ENCODE data around the gene LRRTM3.

Gene LRRTM3

DNA sequence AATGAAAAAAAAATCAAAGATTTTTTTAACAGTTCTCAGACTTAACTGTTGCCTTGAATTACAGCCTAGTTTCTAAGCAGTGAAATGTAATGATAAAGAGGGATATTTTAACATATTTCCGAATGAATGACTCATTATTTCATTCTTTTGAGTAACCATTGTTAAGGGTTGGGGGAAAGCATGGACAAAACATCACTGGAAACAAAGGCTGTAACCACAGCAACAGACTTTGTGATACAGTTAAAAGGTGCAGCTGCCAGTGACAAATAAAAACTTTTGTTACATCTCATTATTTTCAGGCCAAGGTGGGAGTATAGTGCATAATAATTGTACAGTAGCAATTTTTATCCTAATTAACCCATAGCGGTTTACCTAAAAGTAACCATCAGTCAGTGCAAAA, 172.6 kb downstream of the LRRTM3 start (continued):
- TF ChIP-seq ZNF155 (tag by site-specific recombination; IDR thresholded peaks at IDR 0.05) (no peak), ZNF747 (tag by site-specific recombination; IDR thresholded peaks at IDR 0.05) (no peak)
- TF ChIP-seq, protein P1, sequence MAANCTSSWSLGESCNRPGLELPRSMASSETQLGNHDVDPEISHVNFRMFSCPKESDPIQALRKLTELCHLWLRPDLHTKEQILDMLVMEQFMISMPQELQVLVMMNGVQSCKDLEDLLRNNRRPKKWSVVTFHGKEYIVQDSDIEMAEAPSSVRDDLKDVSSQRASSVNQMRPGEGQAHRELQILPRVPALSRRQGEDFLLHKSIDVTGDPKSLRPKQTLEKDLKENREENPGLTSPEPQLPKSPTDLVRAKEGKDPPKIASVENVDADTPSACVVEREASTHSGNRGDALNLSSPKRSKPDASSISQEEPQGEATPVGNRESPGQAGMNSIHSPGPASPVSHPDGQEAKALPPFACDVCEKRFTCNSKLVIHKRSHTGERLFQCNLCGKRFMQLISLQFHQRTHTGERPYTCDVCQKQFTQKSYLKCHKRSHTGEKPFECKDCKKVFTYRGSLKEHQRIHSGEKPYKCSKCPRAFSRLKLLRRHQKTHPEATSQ (tag by site-specific recombination; IDR thresholded peaks at IDR 0.05): no peak

DNA sequence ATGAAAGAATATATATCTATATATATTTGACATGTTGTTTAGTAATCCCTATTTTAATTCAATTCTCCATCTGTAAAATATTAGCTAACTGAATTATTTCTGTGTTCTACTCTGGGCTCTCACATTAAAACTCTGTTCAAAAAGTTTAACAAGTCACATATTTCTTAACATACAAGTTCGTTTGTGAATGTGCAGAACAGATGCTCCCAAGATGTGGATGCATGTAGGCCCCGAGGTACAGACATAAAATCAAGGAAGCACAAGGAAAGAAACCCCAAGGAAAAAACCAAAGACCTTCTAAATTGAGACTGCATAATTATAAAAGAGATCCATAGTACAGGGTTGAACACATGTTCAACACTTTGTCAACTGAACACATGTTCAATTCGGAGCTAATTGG, 175.1 kb downstream of the LRRTM3 start:
- no peaks in the 10 kb centered on the region for H3K9me3 ChIP-seq (ENCODE audit: control insufficient read depth, insufficient read depth, low read depth, low read length)
- peaks cover 3% of the 10 kb centered on the region; the same call in 1 of the 2 replicates for H3K4me1 ChIP-seq (ENCODE audit: control insufficient read depth, insufficient read depth, low read length)
- no peak overlapping the region for H3K4me3 ChIP-seq (ENCODE audit: low read depth, low read length)
- CTCF ChIA-PET: no interaction called here
- H3K36me3 ChIP-seq (ENCODE audit: control insufficient read depth in 2 of 2, insufficient read depth in 1 of 2, low read length in 2 of 2): no peaks in the 10 kb centered on the region
- TF ChIP-seq, protein P2, sequence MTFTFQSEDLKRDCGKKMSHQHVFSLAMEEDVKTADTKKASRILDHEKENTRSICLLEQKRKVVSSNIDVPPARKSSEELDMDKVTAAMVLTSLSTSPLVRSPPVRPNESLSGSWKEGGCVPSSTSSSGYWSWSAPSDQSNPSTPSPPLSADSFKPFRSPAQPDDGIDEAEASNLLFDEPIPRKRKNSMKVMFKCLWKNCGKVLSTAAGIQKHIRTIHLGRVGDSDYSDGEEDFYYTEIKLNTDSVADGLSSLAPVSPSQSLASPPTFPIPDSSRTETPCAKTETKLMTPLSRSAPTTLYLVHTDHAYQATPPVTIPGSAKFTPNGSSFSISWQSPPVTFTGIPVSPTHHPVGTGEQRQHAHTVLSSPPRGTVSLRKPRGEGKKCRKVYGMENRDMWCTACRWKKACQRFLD (tag by site-specific recombination; IDR thresholded peaks at IDR 0.05): no peak
- TF ChIP-seq MYNN (tag by site-specific recombination; IDR thresholded peaks at IDR 0.05; ENCODE audit: borderline replicate concordance) (no peak), HOXC10 (CRISPR knock-in tag; IDR thresholded peaks at IDR 0.05) (no peak), MZF1 (tag by site-specific recombination; IDR thresholded peaks at IDR 0.05; ENCODE audit: borderline replicate concordance) (no peak)
- POLR2A ChIA-PET: no interaction called here
- no peak overlapping the region for H3K27ac ChIP-seq (ENCODE audit: extremely low read depth, low read depth, low read length)

DNA sequence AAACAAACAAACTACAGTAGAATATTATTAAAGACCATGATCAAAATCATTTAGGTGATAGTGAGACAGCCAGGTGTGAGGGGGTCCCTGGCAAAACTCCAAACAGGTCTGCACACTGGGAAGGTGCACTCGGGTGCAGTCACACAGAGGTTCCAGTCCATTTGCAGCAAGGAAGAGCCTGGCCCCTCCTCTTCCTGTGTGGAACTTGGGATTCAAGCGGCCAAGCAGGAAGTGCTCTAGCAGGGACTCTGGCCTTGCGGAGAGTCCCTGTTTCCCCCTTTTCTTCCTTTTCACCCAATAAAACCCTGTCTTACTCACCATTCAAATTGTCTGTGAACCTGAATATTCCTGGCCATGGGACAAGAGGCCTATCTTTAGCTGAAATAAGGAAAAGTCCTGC, 181.8 kb downstream of the LRRTM3 start:
- CTCF ChIA-PET: no interaction called here
- H3K27ac ChIP-seq (ENCODE audit: extremely low read depth, low read depth, low read length): no peak overlapping the region
- H3K9me3 ChIP-seq (ENCODE audit: control insufficient read depth, insufficient read depth, low read depth, low read length): no peaks in the 10 kb centered on the region
- POLR2A ChIA-PET: no interaction called here
- H3K4me3 ChIP-seq (ENCODE audit: low read depth, low read length): no peak overlapping the region
- peaks cover 6% of the 10 kb centered on the region; the same call in 1 of the 2 replicates for H3K4me1 ChIP-seq (ENCODE audit: control insufficient read depth, insufficient read depth, low read length)
- TF ChIP-seq ZNF658 (tag by site-specific recombination; IDR thresholded peaks at IDR 0.05) (no peak), PRDM1 (tag by site-specific recombination; IDR thresholded peaks at IDR 0.05) (no peak), ZNF423 (tag by site-specific recombination; IDR thresholded peaks at IDR 0.05) (no peak)
- no peaks in the 10 kb centered on the region for H3K36me3 ChIP-seq (ENCODE audit: control insufficient read depth in 2 of 2, insufficient read depth in 1 of 2, low read length in 2 of 2)

DNA sequence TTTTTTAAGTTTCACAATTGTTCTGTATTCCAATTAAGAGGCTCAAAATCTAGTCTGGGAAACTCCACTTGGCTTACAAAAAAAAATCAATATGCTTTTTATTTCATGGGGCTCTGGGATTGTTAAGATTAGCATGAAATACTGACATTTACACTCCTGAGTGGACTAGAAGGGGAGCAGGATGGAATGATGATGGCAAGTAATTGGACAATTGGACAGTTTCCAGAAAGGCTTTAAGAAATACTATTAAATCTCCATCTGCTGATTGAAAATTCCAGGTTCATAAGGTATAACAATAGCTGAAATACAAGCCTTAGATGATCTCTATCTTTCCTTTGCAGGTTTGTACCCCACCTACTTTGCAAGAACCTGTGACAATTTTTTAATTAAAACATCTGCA, 184.4 kb downstream of the LRRTM3 start:
- POLR2A ChIA-PET: no interaction called here
- CTCF ChIA-PET: no interaction called here
- TF ChIP-seq ZNF664 (tag by site-specific recombination; IDR thresholded peaks at IDR 0.05) (no peak), WT1 (tag by site-specific recombination; IDR thresholded peaks at IDR 0.05) (peak; percentile 68), BCL11A (tag by site-specific recombination; IDR thresholded peaks at IDR 0.05; ENCODE audit: low read depth) (no peak), ZNF596 (tag by site-specific recombination; IDR thresholded peaks at IDR 0.05) (no peak)

DNA sequence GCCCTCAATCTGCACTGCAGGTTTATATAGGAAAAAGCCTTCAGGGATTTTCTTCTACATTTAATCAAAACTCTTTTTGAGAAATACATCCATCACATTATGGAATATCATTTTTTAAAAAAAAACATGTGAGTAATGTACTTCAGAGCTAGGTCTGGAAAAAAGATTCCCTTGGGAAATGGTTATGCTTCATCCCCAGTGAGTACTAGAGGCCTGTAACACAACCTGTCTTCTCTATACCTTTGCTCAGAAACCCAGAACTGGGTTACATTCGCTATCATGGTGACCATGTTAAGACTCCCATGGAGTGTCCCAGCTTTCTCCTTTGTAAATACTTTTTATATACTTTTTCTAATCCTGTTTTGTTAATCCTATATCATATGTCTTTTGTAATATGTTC, 186.9 kb downstream of the LRRTM3 start:
- no peaks in the 10 kb centered on the region for H3K9me3 ChIP-seq (ENCODE audit: control insufficient read depth, insufficient read depth, low read depth, low read length)
- H3K27ac ChIP-seq (ENCODE audit: extremely low read depth, low read depth, low read length): no peak overlapping the region
- peaks cover 18% of the 10 kb centered on the region for H3K4me1 ChIP-seq (ENCODE audit: control insufficient read depth, insufficient read depth, low read length)
- POLR2A ChIA-PET: no interaction called here
- CTCF ChIA-PET: interaction anchor here (0.6 to 0.7 kb wide), 2 partner anchors 57 to 188 kb away, joined by 3 read pairs; no protein-coding TSS in a partner anchor
- H3K36me3 ChIP-seq (ENCODE audit: control insufficient read depth in 2 of 2, insufficient read depth in 1 of 2, low read length in 2 of 2): no peaks in the 10 kb centered on the region
- no peak overlapping the region for H3K4me3 ChIP-seq (ENCODE audit: low read depth, low read length)
- TF ChIP-seq GFI1B (tag by site-specific recombination; IDR thresholded peaks at IDR 0.05) (no peak), ZFP69B (tag by site-specific recombination; IDR thresholded peaks at IDR 0.05) (no peak), ZNF223 (tag by site-specific recombination; IDR thresholded peaks at IDR 0.05) (no peak), ZNF626 (tag by site-specific recombination; IDR thresholded peaks at IDR 0.05) (no peak), ZBTB1 (tag by site-specific recombination; IDR thresholded peaks at IDR 0.05) (no peak), ZNF248 (tag by site-specific recombination; IDR thresholded peaks at IDR 0.05) (no peak), ZNF354C (tag by site-specific recombination; IDR thresholded peaks at IDR 0.05; ENCODE audit: borderline replicate concordance, low read depth) (no peak)
- TF ChIP-seq, protein P3, sequence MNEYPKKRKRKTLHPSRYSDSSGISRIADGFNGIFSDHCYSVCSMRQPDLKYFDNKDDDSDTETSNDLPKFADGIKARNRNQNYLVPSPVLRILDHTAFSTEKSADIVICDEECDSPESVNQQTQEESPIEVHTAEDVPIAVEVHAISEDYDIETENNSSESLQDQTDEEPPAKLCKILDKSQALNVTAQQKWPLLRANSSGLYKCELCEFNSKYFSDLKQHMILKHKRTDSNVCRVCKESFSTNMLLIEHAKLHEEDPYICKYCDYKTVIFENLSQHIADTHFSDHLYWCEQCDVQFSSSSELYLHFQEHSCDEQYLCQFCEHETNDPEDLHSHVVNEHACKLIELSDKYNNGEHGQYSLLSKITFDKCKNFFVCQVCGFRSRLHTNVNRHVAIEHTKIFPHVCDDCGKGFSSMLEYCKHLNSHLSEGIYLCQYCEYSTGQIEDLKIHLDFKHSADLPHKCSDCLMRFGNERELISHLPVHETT (tag by site-specific recombination; IDR thresholded peaks at IDR 0.05): no peak
- TF ChIP-seq, protein P4, sequence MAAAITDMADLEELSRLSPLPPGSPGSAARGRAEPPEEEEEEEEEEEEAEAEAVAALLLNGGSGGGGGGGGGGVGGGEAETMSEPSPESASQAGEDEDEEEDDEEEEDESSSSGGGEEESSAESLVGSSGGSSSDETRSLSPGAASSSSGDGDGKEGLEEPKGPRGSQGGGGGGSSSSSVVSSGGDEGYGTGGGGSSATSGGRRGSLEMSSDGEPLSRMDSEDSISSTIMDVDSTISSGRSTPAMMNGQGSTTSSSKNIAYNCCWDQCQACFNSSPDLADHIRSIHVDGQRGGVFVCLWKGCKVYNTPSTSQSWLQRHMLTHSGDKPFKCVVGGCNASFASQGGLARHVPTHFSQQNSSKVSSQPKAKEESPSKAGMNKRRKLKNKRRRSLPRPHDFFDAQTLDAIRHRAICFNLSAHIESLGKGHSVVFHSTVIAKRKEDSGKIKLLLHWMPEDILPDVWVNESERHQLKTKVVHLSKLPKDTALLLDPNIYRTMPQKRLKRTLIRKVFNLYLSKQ (tag by site-specific recombination; IDR thresholded peaks at IDR 0.05; ENCODE audit: borderline replicate concordance): no peak

More for the DNA sequence above, 184.4 kb downstream of the LRRTM3 start:
- no peaks in the 10 kb centered on the region for H3K9me3 ChIP-seq (ENCODE audit: control insufficient read depth, insufficient read depth, low read depth, low read length)
- H3K36me3 ChIP-seq (ENCODE audit: control insufficient read depth in 2 of 2, insufficient read depth in 1 of 2, low read length in 2 of 2): no peaks in the 10 kb centered on the region
- no peak overlapping the region for H3K27ac ChIP-seq (ENCODE audit: extremely low read depth, low read depth, low read length)
- no peak overlapping the region for H3K4me3 ChIP-seq (ENCODE audit: low read depth, low read length)
- H3K4me1 ChIP-seq (ENCODE audit: control insufficient read depth, insufficient read depth, low read length): peaks cover 10% of the 10 kb centered on the region

Measured in HEK293 (cell line).